Lower leg skin (tissue), 3 donors: Measurements from ENCODE around the gene PREB.

ENCODE experiments used
- CTCF ChIP-seq, 3 donors: fragments of 450-650 bp; IDR thresholded peaks; one replicate each; pipeline ENCODE4 v1.5.1; 2016; ENCODE audit warnings: antibody characterized with exemption in 3 of 3, mild to moderate bottlenecking in 3 of 3, moderate library complexity in 2 of 3
- POLR2A ChIP-seq, 2 donors: fragments of 450-650 bp; IDR thresholded peaks; one replicate each; pipeline ENCODE4 v1.6.1; 2016 to 2017; ENCODE audit warnings: antibody characterized with exemption in 2 of 2, mild to moderate bottlenecking in 1 of 2, moderate library complexity in 1 of 2

- TF ChIP-seq CTCF (IDR thresholded peaks at IDR 0.05) (no peak), POLR2A (IDR thresholded peaks at IDR 0.05) (no peak)
These were observed 40.0 kb downstream of the PREB start for GRCh38 chr2:27094353-27094984.
